MM.1S (cell line): Measurements from ENCODE around the gene ELF2.

ENCODE experiments used
- EZH2 ChIP-seq: fragments of 300-600 bp; sonication (generic); optimal IDR thresholded peaks from 2 replicates; pipeline ENCODE3; 2017; ENCODE audit warnings: low read depth, mild to moderate bottlenecking, antibody characterized with exemption, low read length, mixed read lengths
- TF ChIP-seq, protein P1 (sequence below): fragments of 300-600 bp; sonication (generic); IDR thresholded peaks from 2 replicates; pipeline ENCODE4 v1.5.1; 2016; ENCODE audit warnings: antibody characterized with exemption, low read length, mixed read lengths

GRCh38 chr4:139077567-139078355 is 99.3 kb downstream of the ELF2 start:
- TF ChIP-seq, protein P1, sequence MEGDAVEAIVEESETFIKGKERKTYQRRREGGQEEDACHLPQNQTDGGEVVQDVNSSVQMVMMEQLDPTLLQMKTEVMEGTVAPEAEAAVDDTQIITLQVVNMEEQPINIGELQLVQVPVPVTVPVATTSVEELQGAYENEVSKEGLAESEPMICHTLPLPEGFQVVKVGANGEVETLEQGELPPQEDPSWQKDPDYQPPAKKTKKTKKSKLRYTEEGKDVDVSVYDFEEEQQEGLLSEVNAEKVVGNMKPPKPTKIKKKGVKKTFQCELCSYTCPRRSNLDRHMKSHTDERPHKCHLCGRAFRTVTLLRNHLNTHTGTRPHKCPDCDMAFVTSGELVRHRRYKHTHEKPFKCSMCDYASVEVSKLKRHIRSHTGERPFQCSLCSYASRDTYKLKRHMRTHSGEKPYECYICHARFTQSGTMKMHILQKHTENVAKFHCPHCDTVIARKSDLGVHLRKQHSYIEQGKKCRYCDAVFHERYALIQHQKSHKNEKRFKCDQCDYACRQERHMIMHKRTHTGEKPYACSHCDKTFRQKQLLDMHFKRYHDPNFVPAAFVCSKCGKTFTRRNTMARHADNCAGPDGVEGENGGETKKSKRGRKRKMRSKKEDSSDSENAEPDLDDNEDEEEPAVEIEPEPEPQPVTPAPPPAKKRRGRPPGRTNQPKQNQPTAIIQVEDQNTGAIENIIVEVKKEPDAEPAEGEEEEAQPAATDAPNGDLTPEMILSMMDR = no peak
- no peak for TF ChIP-seq EZH2
